Upper lobe of right lung (tissue), 1 donor: ENCODE results near the gene ATM. TPM values are rescaled to one million over a fixed set of nuclear protein-coding genes. Genes with fewer than 3 reads are reported as not detected.

ENCODE experiments used
- ATAC-seq: fragments of 200-7000 bp; cut with Tn5 transposase; one replicate; pipeline ENCODE4 v1.9.1; 2020; ENCODE audit warnings: mild to moderate bottlenecking, moderate library complexity
- DNase-seq: peaks from one replicate; pipeline ENCODE4 v3.0.0-alpha.2; 2020
- H3K27ac ChIP-seq: fragments of 200-600 bp; one replicate; pipeline ENCODE4 v1.8.0; 2022
- H3K27me3 ChIP-seq: fragments of 200-600 bp; one replicate; pipeline ENCODE4 v1.8.0; 2022; ENCODE audit warnings: mild to moderate bottlenecking
- H3K36me3 ChIP-seq: fragments of 200-600 bp; one replicate; pipeline ENCODE4 v1.8.0; 2022
- H3K4me1 ChIP-seq: fragments of 200-600 bp; one replicate; pipeline ENCODE4 v1.8.0; 2022
- H3K4me3 ChIP-seq: fragments of 200-600 bp; one replicate; pipeline ENCODE4 v1.8.0; 2022; ENCODE audit warnings: mild to moderate bottlenecking
- H3K9me3 ChIP-seq: fragments of 200-600 bp; one replicate; pipeline ENCODE4 v1.8.0; 2022
- intact Hi-C: fragments of 100-400 bp; cut with DNase I; formaldehyde crosslinking; loops from one replicate; pipeline ENCODE4 v1.11.0; 2022
- total RNA-seq: library from RNA; stranded (reverse); fragmentation: NEBNext Ultra II Directional; extraction: Animal tissue kit (Norgen Biotek cat#: 25700); gene quantifications from one replicate; pipeline ENCODE4 v1.2.1, GENCODE V29; 2021
- TF ChIP-seq, protein P1 (sequence below): fragments of 200-600 bp; IDR thresholded peaks from one replicate; pipeline ENCODE4 v1.8.0; 2022; ENCODE audit warnings: antibody characterized with exemption
- donor health status: DM: no; HTN: yes; CAD: no; lungs with severe emphysema.

Gene ATM
- total RNA-seq, 1 donor from 2014 or later: 74.0 TPM

- intact Hi-C loops: no loop called here
- Histone ChIP-seq H3K9me3 (no peaks in the 10 kb centered on the region), H3K4me1 (peaks cover 42% of the 10 kb centered on the region), H3K4me3 (peak overlapping the region; percentile 74), H3K27me3 (no peaks in the 10 kb centered on the region), H3K36me3 (peaks cover 10% of the 10 kb centered on the region), H3K27ac (peak overlapping the region; percentile 96)
- TF ChIP-seq, protein P1, sequence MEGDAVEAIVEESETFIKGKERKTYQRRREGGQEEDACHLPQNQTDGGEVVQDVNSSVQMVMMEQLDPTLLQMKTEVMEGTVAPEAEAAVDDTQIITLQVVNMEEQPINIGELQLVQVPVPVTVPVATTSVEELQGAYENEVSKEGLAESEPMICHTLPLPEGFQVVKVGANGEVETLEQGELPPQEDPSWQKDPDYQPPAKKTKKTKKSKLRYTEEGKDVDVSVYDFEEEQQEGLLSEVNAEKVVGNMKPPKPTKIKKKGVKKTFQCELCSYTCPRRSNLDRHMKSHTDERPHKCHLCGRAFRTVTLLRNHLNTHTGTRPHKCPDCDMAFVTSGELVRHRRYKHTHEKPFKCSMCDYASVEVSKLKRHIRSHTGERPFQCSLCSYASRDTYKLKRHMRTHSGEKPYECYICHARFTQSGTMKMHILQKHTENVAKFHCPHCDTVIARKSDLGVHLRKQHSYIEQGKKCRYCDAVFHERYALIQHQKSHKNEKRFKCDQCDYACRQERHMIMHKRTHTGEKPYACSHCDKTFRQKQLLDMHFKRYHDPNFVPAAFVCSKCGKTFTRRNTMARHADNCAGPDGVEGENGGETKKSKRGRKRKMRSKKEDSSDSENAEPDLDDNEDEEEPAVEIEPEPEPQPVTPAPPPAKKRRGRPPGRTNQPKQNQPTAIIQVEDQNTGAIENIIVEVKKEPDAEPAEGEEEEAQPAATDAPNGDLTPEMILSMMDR: no peak
- no peak for DNase-seq
- ATAC-seq: no peak
Observed at GRCh38 chr11:108223348-108224149, 682 bp downstream of the ATM start.

- intact Hi-C loops: no loop called here
- Histone ChIP-seq H3K4me3 (peak overlapping the region; percentile 74), H3K27ac (peak overlapping the region; percentile 96), H3K9me3 (no peaks in the 10 kb centered on the region), H3K27me3 (no peaks in the 10 kb centered on the region), H3K4me1 (peaks cover 38% of the 10 kb centered on the region), H3K36me3 (peaks cover 18% of the 10 kb centered on the region)
- ATAC-seq (no peak), DNase-seq (no peak)
- TF ChIP-seq, protein P1: no peak
Observed at GRCh38 chr11:108224366-108224765, 1.5 kb downstream of the ATM start.

GRCh38 chr11:108224911-108225786, 2.3 kb downstream of the ATM start:
- peaks cover 30% of the 10 kb centered on the region for H3K4me1 ChIP-seq
- H3K9me3 ChIP-seq: no peaks in the 10 kb centered on the region
- peak overlapping the region; percentile 44 for H3K27ac ChIP-seq
- TF ChIP-seq, protein P1: no peak
- peaks cover 26% of the 10 kb centered on the region for H3K36me3 ChIP-seq
- ATAC-seq: no peak
- H3K4me3 ChIP-seq: peak overlapping the region; percentile 74
- intact Hi-C loops: no loop called here
- no peak for DNase-seq
- H3K27me3 ChIP-seq: no peaks in the 10 kb centered on the region

DNA sequence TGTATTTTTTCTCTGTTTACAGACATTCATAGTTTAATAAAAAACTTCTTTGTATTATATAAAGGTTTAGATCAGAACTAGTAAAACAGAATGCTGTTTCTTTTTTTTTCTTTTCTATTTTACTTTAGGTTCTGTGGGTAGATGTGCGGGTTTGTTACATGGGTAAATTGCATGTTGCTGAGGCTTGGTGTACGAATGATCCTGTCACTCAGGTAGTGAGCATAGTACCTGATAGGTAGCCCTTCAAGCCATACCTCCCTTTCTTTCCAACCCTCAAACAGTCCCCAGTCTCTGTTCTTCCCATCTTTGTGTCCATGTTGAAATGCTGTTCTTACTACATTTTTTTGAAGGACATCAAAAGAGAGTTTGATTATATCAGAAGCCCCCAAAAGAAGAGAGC, 3.2 kb downstream of the ATM start:
- intact Hi-C loops: no loop called here
- ATAC-seq: no peak
- peaks cover 24% of the 10 kb centered on the region for H3K4me1 ChIP-seq
- H3K27ac ChIP-seq: no peak overlapping the region
- peaks cover 34% of the 10 kb centered on the region for H3K36me3 ChIP-seq
- TF ChIP-seq, protein P1: no peak
- no peak overlapping the region for H3K4me3 ChIP-seq
- DNase-seq: no peak
- H3K27me3 ChIP-seq: no peaks in the 10 kb centered on the region
- no peaks in the 10 kb centered on the region for H3K9me3 ChIP-seq

GRCh38 chr11:108228251-108228650, 5.4 kb downstream of the ATM start:
- TF ChIP-seq, protein P1: no peak
- Histone ChIP-seq H3K4me3 (no peak overlapping the region), H3K4me1 (peaks cover 24% of the 10 kb centered on the region), H3K36me3 (peaks cover 46% of the 10 kb centered on the region), H3K27me3 (no peaks in the 10 kb centered on the region), H3K27ac (peak overlapping the region; percentile 1), H3K9me3 (no peaks in the 10 kb centered on the region)
- ATAC-seq: no peak
- DNase-seq: no peak
- intact Hi-C loops: no loop called here
